Osteoblast (primary cell): Measurements from ENCODE around the gene CORO2B. TPM values are rescaled to one million over a fixed set of nuclear protein-coding genes. Genes with fewer than 3 reads are reported as not detected.
"Not testable (repeated sequence)": the region's sequence is repeated elsewhere in the genome, so short reads cannot be mapped to it uniquely, and the experiment has no call there.

Experiments
- DNase-seq: peaks from one replicate; pipeline ENCODE4 v3.0.0; 2011; ENCODE audit warnings: low spot score, mixed read lengths; ENCODE audit not compliant: insufficient read length; ENCODE audit errors: missing footprints
- H2AFZ ChIP-seq: 2 replicates; pipeline ENCODE4 v1.6.0; 2011; ENCODE audit warnings: mild to moderate bottlenecking, low read length
- H3K27ac ChIP-seq: 2 replicates; pipeline ENCODE4 v1.5.1; 2011; ENCODE audit warnings: mild to moderate bottlenecking, low read depth, low read length, moderate library complexity
- H3K27me3 ChIP-seq: 2 replicates; pipeline ENCODE4 v1.6.0; 2012; ENCODE audit warnings: mild to moderate bottlenecking, control low read depth, inconsistent platforms, low read length, moderate library complexity; ENCODE audit not compliant: insufficient read depth
- H3K36me3 ChIP-seq: 2 replicates; pipeline ENCODE4 v1.5.1; 2011; ENCODE audit warnings: mild to moderate bottlenecking, low read length, control low read depth, moderate library complexity; ENCODE audit not compliant: insufficient read depth
- H3K4me1 ChIP-seq: 2 replicates; pipeline ENCODE4 v1.5.1; 2011; ENCODE audit warnings: mild to moderate bottlenecking, low read length, control low read depth, moderate library complexity; ENCODE audit not compliant: insufficient read depth
- H3K4me2 ChIP-seq: 2 replicates; pipeline ENCODE4 v1.6.0; 2011; ENCODE audit warnings: mild to moderate bottlenecking, low read length; ENCODE audit not compliant: insufficient read depth
- H3K4me3 ChIP-seq: fragments of 200-600 bp; sonication (generic); 3 replicates; pipeline ENCODE4 v1.5.1; 2012; ENCODE audit warnings: mild to moderate bottlenecking, low read length, inconsistent platforms; ENCODE audit not compliant: insufficient read depth
- H3K79me2 ChIP-seq: 2 replicates; pipeline ENCODE4 v1.6.0; 2012; ENCODE audit warnings: mild to moderate bottlenecking, low read length, control low read depth, inconsistent platforms; ENCODE audit not compliant: insufficient read depth
- H3K9me3 ChIP-seq: 2 replicates; pipeline ENCODE4 v1.5.1; 2011; ENCODE audit warnings: low read depth, low read length, control low read depth
- H4K20me1 ChIP-seq: 2 replicates; pipeline ENCODE4 v1.6.0; 2012; ENCODE audit warnings: mild to moderate bottlenecking, low read length, control low read depth; ENCODE audit not compliant: insufficient read depth
- CTCF ChIP-seq: IDR thresholded peaks from 2 replicates; pipeline ENCODE4 v1.5.1; 2011; ENCODE audit warnings: mild to moderate bottlenecking, low read depth, low read length, moderate library complexity; ENCODE audit errors: extremely low read depth
- total RNA-seq: library from RNA; depleted of rRNA; stranded (reverse); fragments of >200 nt; gene quantifications from 2 replicates; pipeline ENCODE4 v1.2.3, GENCODE V29; 2012

Gene CORO2B
- total RNA-seq, 1 donor = 10.5 TPM

- Histone ChIP-seq H2AFZ (no peak overlapping the region), H3K4me2 (no peak overlapping the region), H3K36me3 (no peaks in the 10 kb centered on the region), H4K20me1 (peaks cover 3% of the 10 kb centered on the region), H3K79me2 (no peaks in the 10 kb centered on the region), H3K4me1 (no peaks in the 10 kb centered on the region), H3K4me3 (no peak overlapping the region), H3K27ac (no peak overlapping the region), H3K27me3 (no peaks in the 10 kb centered on the region), H3K9me3 (no peaks in the 10 kb centered on the region)
- no peak for TF ChIP-seq CTCF
- DNase-seq = no peak
These were observed 100.4 kb downstream of the CORO2B start for GRCh38 chr15:68679161-68679560.

DNA sequence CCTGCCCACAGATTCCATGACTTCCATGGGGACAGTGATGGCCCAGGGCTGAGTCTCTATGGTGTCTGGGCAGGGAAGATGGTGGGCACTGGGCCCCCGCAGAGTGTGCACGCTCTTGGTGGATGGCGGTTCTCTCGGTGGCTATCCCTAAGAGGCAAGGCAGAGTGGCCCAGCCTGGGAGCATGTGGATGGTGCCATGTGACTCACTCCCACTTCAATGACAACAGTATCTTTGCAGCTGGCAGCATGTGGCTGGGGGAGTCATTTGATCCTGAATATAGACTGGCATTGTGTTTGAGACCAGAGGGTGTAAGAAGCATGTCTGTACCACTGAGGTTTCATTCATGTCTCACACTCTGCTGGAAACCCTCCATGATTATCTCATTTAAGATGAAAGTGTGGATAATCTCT is 101.2 kb downstream of the CORO2B start:
- no peaks in the 10 kb centered on the region for H3K36me3 ChIP-seq
- H3K4me2 ChIP-seq = no peak overlapping the region
- no peaks in the 10 kb centered on the region for H3K79me2 ChIP-seq
- H3K27ac ChIP-seq = no peak overlapping the region
- no peaks in the 10 kb centered on the region for H3K27me3 ChIP-seq
- DNase-seq = no peak
- no peaks in the 10 kb centered on the region for H3K4me1 ChIP-seq
- peaks cover 3% of the 10 kb centered on the region for H4K20me1 ChIP-seq
- TF ChIP-seq CTCF = no peak
- no peak overlapping the region for H2AFZ ChIP-seq
- no peak overlapping the region for H3K4me3 ChIP-seq
- no peaks in the 10 kb centered on the region for H3K9me3 ChIP-seq

- H3K79me2 ChIP-seq, H3K27ac ChIP-seq, H3K27me3 ChIP-seq, H4K20me1 ChIP-seq, H3K4me3 ChIP-seq, H3K36me3 ChIP-seq, H3K4me1 ChIP-seq, H3K9me3 ChIP-seq, DNase-seq, H2AFZ ChIP-seq, H3K4me2 ChIP-seq: not testable (repeated sequence)
These were observed 102.0 kb downstream of the CORO2B start for GRCh38 chr15:68680756-68681155.

GRCh38 chr15:68681836-68682235 is 103.0 kb downstream of the CORO2B start:
- Histone ChIP-seq H3K36me3 (no peaks in the 10 kb centered on the region), H4K20me1 (peaks cover 3% of the 10 kb centered on the region), H3K4me1 (no peaks in the 10 kb centered on the region), H3K27ac (no peak overlapping the region), H3K79me2 (no peaks in the 10 kb centered on the region), H3K9me3 (no peaks in the 10 kb centered on the region), H3K27me3 (no peaks in the 10 kb centered on the region), H2AFZ (no peak overlapping the region), H3K4me3 (no peak overlapping the region), H3K4me2 (no peak overlapping the region)
- no peak for TF ChIP-seq CTCF
- no peak for DNase-seq
